HG03432 (cell line): ENCODE data around the gene TMEM80.
"Not testable (repeated sequence)": the region's sequence is repeated elsewhere in the genome, so short reads cannot be mapped to it uniquely, and the experiment has no call there.

Experiments used
- ATAC-seq: cut with Tn5 transposase; IDR thresholded peaks from one replicate; pipeline ENCODE4 v1.9.1; 2021; ENCODE audit warnings: mild to moderate bottlenecking, moderate library complexity; ENCODE audit not compliant: unreplicated experiment

The TMEM80 gene

GRCh38 chr11:679271-680207 lies 16.1 kb upstream of the TMEM80 start:
- ATAC-seq, result no peak

DNA sequence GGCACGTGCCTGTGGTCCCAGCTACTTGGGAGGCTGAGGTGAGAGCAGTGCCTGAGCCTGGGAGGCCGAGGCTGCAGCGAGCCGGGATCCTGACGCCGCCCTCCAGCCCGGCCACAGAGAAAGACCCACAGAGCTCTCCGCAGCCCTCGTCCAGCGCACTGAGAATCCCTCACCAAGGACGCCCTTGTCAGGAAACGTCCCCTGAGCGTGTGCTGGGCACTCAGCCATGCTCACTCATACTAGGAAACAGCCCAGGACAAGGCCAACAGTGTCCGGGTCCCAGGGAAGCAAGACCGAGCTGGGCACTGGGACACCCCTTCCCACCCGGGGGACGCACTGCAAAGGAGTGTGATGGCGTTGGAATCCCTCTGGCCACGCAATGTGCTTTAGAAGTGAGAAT lies 15.1 kb upstream of the TMEM80 start:
- ATAC-seq, result no peak

GRCh38 chr11:680970-681369 lies 14.6 kb upstream of the TMEM80 start:
- no peak for ATAC-seq

GRCh38 chr11:686451-687243 lies 9.0 kb upstream of the TMEM80 start:
- no peak for ATAC-seq

DNA sequence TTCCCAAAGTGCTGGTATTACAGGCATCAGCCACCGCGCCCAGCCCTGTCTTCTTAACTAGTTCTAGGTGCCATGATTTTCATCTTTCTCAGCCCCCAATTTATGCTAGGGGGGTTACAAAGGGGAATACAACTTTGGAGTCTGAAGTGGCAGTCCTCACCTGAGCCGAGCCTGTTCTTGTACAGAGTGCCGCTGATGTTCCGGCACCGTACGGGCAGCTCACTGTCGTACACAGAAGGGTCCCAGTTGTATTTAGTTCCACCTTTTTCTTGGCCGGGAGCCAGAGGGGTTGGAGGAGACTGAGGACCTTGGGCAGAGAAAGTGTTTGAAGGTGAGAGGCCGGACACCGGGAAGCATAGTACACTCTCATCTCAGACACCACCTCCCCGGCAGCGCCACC lies 7.9 kb upstream of the TMEM80 start:
- ATAC-seq, result no peak

GRCh38 chr11:688681-689080 lies 6.9 kb upstream of the TMEM80 start:
- ATAC-seq, result no peak

DNA sequence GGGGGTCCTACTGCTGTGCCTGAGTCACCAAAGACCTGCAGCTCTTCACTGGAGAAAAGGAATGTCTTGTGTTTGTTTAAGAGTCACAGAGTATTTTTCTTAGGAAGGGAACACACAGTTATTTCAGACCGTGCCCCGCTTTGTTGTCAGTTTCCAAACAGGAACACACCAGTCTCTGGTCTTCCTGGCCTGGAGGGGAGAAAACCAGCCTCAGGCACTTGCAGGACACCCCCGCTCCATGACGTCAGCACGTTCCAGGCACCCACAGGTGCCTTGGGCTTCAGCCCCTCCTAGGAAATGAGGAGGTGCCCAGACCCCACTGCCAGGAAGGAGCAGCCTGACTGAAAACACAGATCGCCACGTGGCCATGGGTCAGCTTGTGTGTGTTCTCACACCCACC lies 6.0 kb upstream of the TMEM80 start:
- ATAC-seq, result no peak

GRCh38 chr11:690244-690643 lies 5.4 kb upstream of the TMEM80 start:
- ATAC-seq, result not testable (repeated sequence)

DNA sequence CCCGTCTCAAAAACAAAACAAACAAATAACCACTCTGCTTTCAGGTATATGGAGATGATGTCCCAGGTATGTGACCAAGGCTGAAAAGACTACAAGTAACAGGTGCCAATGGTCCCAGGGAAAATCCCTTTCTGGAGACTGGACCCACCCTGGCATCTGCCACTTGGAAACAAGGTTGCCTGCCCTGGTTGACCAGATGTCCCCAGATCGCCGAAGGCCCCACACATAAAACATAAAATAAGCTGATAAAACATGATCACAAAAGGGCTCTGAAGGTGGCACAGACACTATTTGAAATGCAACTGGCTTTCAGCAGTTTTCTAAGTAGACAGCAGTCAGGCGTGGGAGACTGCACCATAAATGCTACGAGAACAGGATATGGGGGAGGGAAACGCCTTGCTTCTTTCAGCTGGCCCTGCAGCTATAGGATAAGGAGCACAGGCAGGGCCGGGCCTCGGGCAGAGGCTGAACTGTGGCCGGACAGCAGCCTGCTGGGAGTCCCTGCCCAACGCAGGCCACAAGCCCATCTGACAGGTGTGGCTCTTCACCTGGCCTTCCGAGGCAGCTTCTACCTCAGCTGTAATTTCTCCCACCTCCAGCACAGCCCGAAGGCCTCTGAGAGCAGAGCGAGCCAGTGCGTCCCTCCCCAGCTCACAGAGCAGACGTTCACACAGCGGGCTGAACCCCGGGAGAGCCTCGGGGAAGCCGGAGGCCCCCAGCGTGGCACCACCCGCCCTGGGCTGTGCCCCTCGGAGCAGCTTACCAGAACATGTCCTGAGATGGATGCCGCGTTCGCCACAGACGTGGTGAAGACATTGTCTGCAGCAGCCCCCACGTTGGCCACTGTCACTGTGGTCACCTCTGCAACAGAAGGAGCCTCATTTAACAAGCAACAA lies 4.6 kb upstream of the TMEM80 start:
- ATAC-seq, result no peak

- ATAC-seq, result no peak
Observed at GRCh38 chr11:691710-692590, 3.7 kb upstream of the TMEM80 start.

DNA sequence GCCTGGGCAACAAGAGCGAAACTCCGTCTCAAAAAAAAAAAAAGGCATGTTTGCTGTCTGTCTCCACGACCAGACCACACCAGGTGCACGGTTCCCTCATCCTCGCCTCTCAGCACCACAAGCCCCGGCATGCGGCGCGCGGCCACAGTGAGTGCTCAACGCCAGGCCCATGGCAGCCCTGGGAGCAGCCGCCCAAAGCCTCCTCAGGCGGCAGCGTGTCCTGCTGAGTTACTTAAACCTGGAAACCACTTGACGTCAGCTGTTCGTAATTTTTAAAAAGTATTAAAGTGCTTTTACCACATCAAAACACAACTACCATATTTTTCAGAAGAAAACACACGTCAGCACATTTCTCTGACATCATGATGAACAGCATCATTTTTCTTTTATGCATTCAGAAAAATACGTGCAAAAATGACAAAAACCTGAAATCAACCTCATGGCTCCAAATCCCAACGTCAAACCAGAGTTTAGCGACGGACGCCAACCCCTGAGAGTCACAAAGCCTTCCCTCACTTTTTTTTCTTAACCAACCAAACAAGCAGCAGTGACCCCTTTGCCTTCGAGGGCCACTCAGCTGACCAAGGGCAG lies 2.7 kb upstream of the TMEM80 start:
- ATAC-seq, result no peak

DNA sequence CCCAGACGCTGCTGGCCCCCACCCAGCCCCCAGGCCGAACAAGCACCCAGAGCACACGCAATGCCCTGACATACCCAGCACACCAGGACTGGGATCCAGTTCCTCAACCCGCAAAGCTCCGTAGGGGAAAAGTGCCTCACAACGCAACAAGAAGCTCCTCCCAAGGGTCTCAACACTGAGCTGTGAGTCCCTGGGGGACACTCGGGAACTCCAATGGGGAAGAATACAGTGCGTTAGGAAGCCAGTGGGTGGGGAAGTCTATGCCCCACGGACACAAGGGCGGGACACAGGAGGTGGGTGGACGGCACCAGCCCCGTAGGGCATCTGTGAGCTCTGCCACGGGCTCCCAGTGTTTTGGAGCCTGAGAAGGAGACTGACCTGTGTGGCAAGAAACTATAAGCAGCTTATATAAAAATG lies 2.2 kb upstream of the TMEM80 start:
- ATAC-seq, result no peak

DNA sequence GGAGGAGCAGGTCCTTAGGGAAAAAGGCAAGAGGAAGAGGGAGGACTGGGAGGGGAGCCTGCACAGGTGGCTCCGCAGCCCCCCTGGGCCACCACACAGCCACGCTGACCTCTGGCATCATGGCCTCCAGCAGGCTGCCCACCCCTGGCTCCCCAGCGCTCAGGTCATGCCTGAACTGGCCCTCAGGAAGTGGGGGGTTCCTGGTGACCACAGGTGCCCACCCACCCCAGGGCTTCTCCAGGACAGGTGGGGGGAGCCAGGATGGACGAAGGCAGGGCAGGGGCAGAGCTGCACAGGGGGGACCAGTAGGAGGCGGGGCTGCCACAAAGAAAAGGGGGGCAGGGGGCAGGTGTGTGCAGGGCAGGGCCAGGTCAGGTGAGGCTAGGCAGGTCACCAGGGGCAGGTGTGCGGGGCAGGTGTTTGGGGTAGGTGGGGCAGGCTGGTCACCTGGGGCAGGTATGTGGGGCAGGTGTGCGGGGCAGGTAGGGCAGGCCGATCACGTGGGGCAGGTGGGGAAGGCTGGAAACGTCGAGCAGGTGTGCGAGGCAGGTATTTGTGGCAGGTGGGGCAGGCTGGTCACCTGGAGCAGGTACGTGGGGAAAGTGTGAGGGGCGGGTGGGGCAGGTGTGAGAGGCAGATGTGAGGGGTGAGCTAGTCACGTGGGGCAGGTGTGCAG lies 1.6 kb upstream of the TMEM80 start:
- ATAC-seq, result no peak

DNA sequence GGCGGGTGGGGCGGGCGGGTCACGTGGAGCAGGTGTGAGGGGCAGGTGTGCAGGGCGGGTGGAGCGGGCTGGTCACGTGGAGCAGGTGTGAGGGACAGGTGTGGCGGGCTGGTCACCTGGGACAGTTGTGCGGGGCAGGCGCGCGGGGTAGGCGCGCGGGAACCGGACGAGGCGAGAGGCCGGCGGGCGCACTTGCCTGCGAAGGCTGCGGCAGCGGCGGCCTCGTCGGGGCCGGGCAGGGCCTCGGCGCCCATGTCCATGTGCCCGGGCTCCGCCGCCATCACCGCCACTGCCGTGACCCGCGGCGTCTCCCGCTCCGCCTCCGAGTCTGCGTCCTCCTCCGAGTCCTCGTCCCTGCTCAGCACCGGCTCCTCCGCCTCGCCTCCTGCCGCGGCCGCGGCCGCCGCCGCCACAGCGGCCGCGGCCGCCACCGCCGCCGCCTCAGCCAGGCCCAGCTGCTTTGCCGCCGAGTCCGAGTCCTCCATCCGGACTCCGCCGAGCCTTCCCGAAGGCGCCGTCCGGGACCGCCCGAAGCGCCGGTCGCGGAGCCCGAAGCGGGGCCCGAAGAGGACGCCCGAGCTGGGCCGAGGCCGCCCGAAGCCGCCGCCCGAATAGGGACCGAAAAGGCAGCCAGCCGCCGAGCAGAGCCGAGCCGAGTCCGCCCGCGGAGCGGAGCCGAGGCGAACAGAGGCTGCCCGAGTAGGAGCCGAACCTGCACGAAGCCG lies 891 bp upstream of the TMEM80 start, which contains the start of gene DEAF1:
Gene DEAF1 (minus strand): TSS at position 660 of the 725 bp plus-strand sequence. CDS start 175 bp downstream, at position 485.
- ATAC-seq, result peak; percentile 76

DNA sequence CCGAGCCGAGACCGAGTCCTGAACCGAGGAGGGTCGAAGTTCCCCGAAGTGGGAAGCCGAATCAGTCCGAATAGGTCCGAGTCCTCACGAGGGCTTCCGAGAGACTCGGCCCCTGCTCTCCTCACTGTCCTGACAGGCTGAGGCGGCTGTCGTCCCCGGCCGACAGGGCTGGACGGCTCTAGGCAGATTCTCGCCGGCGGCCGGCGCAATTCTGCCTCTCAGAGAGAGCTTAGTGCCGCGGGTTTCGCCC lies 403 bp upstream of the TMEM80 start:
- no peak for ATAC-seq

- ATAC-seq, result no peak
Observed at GRCh38 chr11:696955-697491, 1.4 kb downstream of the TMEM80 start.

- no peak for ATAC-seq
Observed at GRCh38 chr11:697811-698311, 2.2 kb downstream of the TMEM80 start.

DNA sequence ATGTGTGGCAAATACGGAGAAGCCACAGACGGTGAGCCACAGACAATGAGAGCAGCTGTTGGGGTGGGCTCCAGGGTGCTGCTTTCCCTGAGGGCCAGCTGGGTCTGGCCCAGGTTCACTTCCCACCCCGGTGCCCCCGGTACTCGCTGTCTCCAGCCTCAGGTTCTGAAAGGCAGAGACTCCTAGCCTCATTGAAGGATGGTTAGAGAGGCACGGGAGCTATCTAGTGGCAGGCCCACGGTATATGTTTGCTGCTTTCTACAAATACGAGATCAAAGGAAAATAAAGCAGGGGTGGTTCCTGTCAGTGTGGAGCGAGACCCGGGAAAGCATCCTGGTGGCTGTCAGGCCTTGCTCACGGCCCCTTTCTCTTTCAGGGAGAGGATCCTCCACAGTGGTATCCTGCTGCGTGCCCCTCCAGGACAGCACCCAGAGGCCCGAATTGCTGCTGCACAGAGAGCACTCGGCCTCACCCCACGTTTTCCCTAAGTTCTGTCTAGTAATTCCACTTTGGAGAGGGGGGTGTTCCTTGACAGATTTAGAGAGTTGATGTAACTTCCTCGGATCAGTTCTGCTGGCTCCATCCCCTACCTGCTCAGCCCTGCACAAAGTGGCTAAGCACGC lies 3.0 kb downstream of the TMEM80 start:
- ATAC-seq, result no peak
